HL-60 (cell line): ENCODE results near the gene IL17RB.

Experiments used
- GABPA ChIP-seq: IDR thresholded peaks from 2 replicates; pipeline ENCODE4 v1.6.1; 2012; ENCODE audit warnings: low read depth
- POLR2AphosphoS5 ChIP-seq: IDR thresholded peaks from 2 replicates; pipeline ENCODE4 v1.6.1; 2012; ENCODE audit warnings: low read depth
- SPI1 ChIP-seq: IDR thresholded peaks from 2 replicates; pipeline ENCODE4 v1.6.1; 2012; ENCODE audit warnings: low read depth, mild to moderate bottlenecking, borderline replicate concordance
- TF ChIP-seq, protein P1 (sequence below): IDR thresholded peaks from one replicate; pipeline ENCODE4 v1.5.1; 2011; ENCODE audit warnings: low read length, control low read depth, inconsistent platforms; ENCODE audit not compliant: insufficient read depth

DNA sequence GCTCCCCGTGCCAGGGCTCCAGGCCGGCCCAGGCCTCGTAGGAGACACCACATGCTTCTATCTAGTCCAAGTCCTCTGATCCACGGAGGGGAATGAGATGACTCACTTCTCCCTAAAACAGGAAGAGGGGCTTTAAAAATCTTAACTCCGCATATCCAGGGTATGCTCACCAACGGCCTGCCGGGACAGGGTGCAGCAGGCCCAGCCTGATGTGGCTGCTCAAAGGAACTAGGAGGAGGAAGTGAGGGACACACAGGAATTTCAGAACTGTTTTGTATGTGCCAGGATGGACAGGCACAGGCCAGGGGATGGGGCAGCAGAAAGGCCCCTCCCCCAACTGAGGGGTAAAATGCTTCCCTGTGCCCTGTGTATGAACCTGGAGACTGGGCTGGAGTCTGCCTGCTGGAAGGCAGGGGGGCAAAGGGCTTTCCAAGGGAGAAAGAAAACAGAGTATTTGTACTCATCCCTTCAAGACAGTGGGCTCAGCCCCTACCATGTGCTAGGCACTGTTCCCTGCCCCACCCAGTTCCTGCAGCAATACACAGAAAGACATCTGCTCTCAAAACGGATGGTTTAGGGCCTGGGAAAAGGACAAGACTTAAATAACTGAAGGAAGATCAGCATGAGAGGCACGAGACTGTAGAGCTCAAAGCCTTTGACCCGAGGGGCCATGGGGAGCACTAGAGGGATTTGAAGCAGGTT lies 22.3 kb upstream of the IL17RB start:
- TF ChIP-seq, protein P1, sequence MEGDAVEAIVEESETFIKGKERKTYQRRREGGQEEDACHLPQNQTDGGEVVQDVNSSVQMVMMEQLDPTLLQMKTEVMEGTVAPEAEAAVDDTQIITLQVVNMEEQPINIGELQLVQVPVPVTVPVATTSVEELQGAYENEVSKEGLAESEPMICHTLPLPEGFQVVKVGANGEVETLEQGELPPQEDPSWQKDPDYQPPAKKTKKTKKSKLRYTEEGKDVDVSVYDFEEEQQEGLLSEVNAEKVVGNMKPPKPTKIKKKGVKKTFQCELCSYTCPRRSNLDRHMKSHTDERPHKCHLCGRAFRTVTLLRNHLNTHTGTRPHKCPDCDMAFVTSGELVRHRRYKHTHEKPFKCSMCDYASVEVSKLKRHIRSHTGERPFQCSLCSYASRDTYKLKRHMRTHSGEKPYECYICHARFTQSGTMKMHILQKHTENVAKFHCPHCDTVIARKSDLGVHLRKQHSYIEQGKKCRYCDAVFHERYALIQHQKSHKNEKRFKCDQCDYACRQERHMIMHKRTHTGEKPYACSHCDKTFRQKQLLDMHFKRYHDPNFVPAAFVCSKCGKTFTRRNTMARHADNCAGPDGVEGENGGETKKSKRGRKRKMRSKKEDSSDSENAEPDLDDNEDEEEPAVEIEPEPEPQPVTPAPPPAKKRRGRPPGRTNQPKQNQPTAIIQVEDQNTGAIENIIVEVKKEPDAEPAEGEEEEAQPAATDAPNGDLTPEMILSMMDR, result no peak
- TF ChIP-seq SPI1 (no peak), POLR2AphosphoS5 (no peak), GABPA (no peak)
